Stimulated activated CD8-positive, alpha-beta memory T cell treated with anti-CD3 and anti-CD28 coated beads, Interleukin-7, amount 100 ng/mL, for 1 hour (primary cell): ENCODE measurements around the gene STAG2.
"Not testable (repeated sequence)": the region's sequence is repeated elsewhere in the genome, so short reads cannot be mapped to it uniquely, and the experiment has no call there.

Experiments
- DNase-seq, 2 donors: peaks; one replicate each; pipeline ENCODE4 v3.0.0-alpha.2; 2020; ENCODE audit warnings: low read depth in 2 of 2

Gene STAG2

DNA sequence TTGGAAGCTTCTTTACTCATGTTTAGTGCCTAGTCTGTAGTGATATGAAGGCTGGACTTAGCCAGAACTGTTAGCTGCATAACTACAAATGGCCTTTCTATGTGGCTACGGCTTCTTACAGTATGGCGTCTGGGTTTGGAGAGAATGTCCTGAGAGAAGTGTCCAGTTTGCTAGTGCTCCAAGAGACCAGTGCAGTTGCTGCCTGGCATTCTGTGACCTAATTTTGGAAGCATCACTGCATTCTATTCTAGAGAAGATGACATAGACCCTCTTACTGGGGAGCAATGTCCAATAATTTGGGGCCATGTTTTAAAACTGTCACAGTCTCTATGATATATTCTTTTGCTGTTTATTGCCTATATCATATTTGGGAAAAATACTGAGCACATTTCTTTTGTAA is 74.2 kb downstream of the STAG2 start:
- DNase-seq: no peak

DNA sequence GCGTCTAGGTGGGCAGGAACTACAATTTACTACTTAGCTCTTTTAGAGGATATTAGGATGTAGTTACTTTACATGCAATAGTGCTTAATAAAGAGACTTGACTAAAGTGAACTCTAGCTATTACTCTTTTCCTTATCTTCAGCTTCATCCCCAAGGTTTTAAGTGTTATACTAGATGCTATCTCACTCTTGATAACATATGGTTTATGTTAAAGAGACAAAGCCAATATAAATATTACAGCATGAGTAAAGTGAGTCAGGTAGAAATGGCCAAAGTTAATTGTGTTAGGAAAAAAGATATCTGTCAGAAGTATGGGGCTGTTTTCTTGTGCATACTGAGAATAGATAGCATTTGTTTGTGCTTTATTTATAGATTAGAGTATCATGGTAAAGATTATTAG is 80.5 kb downstream of the STAG2 start:
- no peak for DNase-seq

DNA sequence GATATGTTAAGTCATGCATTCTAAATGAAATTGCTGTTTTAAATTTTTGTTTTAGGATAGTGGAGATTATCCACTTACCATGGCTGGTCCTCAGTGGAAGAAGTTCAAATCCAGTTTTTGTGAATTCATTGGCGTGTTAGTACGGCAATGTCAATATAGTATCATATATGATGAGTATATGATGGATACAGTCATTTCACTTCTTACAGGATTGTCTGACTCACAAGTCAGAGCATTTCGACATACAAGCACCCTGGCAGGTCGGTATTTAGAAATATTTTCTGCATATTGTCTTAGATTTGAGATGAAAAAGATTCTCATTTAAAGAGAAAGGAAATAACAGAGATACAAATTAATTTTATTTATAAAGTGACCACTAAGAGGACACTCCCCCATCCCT is 83.6 kb downstream of the STAG2 start:
- no peak for DNase-seq

DNA sequence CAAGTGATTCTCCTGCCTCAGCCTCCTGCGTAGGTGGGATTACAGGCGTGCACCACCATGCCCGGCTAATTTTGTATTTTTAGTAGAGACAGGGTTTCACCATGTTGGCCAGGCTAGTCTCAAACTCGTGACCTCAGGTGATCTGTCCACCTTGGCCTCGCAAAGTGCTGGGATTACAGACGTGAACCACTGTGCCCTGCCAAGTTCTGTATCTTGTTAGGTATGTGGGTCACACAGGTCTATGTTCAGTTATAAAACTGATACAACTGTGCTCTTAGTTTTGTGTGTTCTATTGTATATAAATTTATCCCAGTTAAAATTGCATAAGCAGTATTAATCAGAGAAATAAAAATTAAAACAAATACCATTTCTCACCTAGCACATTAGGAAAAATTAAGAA is 122.9 kb downstream of the STAG2 start:
- not testable (repeated sequence) for DNase-seq

DNA sequence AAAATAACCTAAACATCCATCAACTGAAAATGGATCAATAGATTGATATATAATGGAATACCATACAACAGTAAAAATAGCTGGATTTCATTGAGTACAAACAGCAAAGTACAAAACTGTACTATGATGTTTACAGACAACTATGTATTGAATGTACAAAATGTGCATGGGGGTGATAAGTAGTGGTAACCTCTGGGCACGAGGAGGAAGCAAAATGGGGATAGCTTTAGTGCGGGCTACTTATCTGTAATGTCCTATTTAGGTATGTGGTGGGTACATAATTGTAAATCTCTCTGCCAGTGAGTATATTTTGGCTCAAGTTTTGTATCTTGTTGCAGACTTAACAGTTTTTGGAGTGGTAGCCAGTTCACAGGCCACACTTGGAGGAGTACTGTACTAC is 123.6 kb downstream of the STAG2 start:
- DNase-seq: no peak

DNA sequence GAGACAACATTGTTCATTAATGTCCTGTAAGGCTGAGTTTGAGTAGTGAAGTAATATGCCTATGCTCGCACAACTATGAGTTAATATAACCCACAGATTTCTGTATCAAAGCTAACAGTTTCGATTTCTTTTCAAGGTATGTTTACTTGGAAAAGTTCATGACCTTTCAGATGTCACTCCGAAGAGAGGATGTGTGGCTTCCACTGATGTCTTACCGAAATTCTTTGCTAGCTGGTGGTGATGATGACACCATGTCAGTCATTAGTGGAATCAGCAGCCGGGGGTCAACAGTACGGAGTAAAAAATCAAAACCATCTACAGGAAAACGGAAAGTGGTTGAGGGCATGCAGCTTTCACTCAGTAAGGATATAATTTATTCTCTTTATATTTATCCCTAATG is 124.9 kb downstream of the STAG2 start:
- no peak for DNase-seq

DNA sequence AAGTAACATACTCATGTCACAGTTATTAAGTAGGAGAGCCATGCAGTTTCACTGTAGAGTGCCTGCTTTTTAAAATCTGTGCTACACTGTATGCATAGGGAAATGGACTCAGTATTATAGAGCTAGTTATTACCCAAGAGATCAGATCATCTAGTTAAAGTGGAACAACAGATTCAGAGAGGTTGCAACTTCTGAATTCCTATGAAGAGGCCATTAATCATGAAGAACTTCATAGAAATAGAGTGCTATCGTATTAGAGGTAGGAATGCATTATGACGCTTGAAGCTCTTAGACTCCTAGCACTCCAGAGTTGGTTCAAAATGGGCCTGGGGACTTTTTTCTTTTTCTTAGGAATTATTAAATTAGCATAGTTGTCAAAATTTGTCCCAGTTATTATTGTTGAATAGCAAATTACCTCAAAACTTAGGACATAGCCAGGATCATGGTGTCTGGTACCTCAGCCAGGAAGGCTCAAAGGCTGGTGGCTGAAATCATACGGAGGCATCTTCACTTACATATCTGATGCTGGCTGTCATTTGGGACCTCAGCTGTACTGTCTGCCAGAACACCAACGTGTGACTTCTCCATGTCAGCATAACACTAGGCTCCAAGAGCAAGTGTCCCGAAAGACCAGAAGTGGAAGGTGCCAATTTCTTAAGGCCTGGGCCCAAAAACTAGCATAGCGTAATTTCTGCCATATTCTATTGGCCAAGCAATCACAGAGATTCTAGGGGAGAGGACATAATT is 125.7 kb downstream of the STAG2 start:
- no peak for DNase-seq

DNA sequence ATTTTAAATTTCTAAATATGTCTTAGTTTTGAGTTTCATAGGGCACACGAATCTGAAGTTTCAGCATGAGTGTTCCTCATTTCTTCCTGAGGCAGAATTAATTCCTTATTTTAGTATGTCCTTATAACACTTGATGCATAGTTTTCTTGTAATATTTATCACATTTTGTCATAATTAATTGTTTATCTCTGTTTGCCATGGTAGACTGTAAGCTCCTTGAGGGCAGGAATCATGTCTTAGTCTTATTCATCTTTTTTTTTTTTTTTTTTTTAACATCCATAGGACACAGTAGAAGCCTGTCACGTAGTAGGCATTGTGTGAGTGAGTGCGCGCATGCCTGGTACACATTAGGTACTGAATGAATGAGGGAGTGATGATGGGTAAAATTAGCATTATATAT is 131.7 kb downstream of the STAG2 start:
- no peak for DNase-seq

DNA sequence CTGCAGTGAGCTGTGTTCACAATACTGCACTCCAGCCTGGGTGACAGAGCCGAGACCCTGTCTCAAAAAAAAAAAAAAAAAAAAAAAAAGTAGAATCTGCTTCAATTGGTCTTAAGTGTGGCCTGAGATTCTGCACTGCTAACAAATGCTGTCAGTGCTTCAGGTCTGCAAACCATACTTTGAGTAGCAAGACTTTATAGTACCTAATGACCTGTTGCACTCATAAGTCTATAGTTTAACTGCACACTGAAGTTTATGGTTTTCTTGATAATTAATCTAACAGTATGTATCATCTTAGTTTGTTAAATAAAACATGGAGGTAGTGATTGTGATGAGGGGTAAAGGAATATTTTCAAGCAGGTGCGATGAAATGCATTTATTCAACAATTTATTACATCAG is 135.6 kb downstream of the STAG2 start:
- no peak for DNase-seq

DNA sequence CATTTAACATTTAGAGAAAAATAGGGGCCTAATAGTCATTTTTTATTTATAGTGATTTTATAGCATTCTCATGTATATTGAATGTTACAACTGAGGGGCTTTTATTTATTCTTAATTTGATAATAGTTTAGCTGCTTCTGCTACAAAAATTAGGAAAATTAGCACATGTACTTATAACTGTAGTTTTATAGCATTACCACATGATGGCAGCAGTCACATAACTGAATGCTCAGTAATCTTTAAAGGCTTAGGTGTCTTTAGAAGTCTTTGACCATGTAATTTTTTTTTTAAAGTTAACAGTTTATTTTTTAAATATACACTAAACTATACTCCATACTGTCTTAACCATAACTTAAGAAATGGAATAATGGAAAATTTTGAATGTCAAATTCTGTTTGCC is 136.6 kb downstream of the STAG2 start:
- no peak for DNase-seq

DNA sequence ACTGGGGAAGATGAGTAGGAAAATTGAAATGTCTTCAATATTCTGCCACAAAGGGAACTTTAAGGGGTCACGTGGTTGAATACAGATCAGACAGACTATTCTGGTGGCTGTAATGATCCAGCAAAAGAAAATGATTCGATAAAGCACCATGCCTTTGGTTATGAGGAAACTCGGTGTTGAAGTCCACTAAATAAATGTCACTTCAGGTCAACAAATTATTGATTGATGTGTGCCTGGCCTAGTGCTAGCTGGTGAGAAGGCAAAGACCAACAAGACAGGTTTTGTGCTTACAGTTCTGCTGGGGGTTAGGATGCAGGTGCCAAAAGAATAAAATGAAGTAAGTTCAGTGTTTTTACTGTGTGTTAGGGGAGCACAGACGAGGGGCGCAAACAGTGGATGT is 142.5 kb downstream of the STAG2 start:
- no peak for DNase-seq

DNA sequence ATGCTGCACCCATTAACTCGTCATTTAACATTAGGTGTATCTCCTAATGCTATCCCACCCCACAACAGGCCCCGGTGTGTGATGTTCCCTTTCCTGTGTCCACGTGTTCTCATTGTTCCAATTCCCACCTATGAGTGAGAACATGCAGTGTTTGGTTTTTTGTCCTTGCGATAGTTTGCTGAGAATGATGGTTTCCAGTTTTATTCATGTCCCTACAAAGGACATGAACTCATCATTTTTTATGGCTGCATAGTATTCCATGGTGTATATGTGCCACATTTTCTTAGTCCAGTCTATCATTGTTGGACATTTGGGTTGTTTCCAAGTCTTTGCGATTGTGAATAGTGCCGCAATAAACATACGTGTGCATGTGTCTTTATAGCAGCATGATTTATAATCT is 143.0 kb downstream of the STAG2 start:
- DNase-seq: not testable (repeated sequence)

DNA sequence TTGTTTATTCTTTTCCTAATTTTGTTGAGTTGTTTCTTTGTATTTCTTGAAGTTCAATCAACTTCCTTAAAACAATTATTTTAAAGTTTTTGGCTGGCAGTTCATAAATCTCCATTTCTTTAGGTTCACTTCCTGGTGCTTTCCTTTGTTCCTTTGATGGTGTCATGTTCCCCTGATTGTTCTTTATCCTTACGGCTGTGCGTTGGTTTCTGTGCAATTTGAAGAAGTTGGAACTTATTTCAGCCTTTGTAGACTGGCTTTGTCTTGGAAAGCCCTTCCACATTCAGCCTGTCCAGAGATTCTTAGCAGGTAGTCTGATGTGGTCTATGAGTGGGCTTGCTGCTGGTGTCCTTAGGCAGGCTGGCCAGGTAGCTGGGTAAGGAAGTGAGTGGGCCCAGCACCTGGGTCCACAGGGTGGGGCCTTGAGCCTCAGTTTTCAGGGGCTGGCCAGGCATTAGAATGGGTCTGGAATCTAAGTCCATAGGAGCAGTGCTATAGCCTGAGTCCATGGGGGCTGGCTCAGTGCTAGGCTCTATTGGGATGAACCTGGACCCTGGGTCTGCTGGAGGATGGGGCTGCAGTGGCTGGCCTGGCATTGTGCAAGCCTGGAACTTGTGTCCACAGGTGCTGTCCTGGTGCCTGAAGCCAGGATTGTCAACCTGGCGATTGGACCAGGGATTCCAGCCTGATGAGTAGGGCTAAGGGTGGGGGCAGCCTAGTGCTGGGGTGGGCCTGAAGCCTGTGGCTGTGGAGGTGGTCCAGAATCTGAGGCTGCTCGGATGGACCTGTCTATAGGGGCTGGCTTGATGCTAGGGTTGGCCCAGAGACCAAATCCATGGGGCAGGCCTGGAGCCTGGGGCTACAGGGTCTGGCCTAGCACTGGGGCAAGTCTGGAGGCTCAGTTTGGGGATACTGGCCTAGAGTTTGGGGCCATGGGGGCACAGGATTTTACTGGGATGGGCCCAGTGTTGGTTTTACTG is 152.4 kb downstream of the STAG2 start:
- DNase-seq: no peak

DNA sequence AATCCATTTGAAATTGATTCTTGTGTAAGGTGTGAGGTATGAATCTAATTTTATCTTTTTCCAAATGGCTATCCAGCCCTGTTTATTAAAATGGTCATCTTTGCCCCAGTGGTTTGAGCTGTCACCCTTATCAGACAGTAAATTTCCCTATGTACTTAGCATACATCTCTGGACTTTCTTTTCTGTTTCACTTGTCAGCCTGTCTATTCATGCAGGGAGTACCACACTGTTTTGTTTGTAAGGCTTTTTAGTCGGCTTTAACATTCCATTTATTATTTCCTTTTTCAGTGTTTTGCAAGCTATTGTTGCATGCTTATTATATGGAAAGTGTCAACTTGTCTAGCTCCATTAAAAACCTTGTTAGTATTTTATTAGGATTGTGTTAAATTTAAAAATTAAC is 155.8 kb downstream of the STAG2 start:
- DNase-seq: no peak

DNA sequence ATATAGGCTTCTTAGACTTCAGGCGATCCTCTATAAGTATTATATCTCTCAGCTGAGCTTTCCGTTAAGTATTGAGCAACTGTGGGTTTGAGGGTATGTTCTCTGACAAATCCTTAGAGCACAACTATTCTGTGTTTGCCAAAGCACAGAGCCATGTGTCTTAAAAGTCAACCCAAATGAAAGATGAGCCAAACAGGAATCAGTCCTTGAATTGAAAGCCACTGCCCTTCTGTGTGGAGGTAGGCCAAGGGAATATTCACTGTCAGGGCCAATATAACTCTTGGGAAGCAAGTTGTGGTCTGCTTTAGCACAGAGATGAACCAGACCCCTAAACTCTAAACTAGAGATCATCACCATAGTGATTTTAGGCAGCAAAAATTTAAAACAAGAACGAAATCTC is 164.0 kb downstream of the STAG2 start:
- DNase-seq: no peak

DNA sequence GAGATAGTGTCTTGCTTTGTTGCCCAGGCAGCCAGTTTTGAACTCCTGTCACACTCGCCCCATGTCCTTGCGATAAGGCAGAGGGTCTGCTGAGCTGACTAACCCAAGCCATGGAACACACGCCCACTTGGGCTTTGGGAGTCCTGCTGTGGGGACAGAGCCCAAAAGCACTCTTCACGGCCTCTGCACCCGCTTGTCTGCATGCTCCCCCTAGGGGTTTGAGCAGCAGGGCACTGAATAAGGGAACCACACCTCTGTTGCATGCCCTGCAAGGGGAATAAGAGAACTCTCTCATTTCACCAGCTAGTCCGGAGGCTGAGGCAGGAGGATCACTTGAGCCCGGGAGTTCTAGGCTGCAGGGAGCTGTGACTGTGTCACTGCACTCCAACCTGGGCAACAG is 166.0 kb downstream of the STAG2 start:
- no peak for DNase-seq

DNA sequence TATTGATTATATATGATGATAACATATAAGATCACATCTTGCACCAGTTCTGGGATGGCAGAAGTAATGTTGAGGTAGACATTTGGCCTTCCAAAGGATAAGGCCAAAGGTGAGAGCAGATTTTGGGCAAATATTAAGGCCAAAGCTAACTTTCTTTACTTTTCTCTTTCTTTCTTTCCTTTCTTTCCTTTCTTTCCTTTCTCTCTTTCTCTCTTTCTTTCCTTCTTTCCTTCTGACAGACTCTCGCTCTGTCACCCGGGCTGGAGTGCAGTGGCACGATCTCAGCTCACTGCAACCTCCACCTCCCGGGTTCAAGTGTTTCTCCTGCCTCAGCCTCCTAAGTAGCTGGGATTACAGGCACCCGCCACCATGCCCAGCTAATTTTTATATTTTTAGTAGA is 170.9 kb downstream of the STAG2 start:
- DNase-seq: not testable (repeated sequence)

DNA sequence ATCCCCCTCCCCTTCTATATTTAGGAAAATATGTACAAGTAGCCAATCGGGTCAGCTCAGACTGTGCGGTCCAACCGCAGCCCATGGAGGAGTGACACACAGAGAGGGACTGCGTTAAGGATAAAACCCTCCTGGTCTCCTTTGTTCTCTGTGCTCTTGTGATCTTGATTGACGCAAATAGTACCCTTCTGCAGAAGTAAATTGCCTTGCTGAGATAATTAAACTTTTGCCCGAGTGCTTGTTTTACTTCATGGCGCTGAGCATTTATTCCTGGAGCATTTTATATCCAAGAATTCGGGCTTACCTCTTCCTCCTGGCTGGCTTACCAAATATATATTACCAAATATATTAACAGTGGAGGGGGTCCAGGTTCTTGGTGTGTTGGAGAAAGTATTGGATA is 184.2 kb downstream of the STAG2 start:
- no peak for DNase-seq

DNA sequence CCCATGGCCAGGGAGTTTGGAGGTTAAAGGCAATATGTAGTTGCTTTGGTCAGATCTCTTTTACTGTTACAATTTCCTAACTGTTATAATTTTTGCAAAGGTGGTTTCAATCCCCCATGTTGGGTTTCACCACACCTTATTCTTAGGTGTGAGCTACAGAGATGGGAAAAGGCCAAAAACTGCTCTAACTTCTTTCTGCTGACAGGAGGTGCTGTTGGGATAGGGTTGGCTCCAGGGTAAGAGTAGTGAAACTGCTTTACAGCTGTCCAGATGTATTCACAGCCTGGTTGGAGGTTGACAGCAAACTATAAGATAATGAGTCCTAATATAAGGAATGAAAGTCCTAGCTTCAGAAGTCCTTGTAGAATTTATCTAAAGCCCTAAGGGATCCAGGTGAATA is 189.7 kb downstream of the STAG2 start:
- DNase-seq: no peak
